ENCODE measurements around the gene VSTM1. TPM values are rescaled to one million over a fixed set of nuclear protein-coding genes. Genes with fewer than 3 reads are reported as not detected.

VSTM1 gene
- total and polyA plus RNA-seq, 2 of the 4 experiments (the other 2 are of a cell fraction), result not detected

DNA sequence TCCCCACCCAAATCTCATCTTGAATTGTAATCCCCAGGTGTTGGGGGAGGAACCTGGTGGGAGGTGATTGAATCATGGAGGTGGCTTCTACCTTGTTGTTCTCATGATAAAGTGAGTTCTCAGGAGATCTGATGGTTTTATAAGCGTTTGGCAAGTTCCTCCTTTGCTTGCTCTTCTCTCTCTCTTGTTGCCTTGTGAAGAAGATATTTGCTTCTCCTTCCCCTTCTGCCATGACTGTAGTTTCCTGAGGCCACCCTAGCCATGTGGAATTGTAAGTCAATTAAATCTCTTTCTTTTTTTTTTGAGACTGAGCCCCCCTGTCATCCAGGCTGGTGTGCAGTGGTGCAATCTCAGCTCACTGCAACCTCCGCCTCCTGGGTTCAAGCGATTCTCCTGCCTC lies 34.4 kb downstream of the VSTM1 start:
- Histone ChIP-seq H3K4me2 (ENCODE audit: low read depth, low read length) (no peak overlapping the region), H4K5ac (ENCODE audit: low read depth, low read length) (no peak overlapping the region), H3K9me3 (ENCODE audit: control insufficient read depth, insufficient read depth, low read length) (no peaks in the 10 kb centered on the region), H2AK9ac (replicated peaks; ENCODE audit: low read depth, low read length, poor library complexity) (no peak overlapping the region), H3K18ac (ENCODE audit: low read depth, low read length) (no peak overlapping the region), H3K4me3 (ENCODE audit: insufficient read depth, low read depth, low read length) (no peak overlapping the region), H2BK5ac (ENCODE audit: low read depth, low read length, poor library complexity, severe bottlenecking) (no peak overlapping the region), H2AK5ac (ENCODE audit: low read depth, low read length) (no peak overlapping the region), H3K23ac (ENCODE audit: low read depth, low read length) (no peak overlapping the region), H2BK20ac (ENCODE audit: low read depth, low read length) (no peak overlapping the region), H3K79me1 (ENCODE audit: low read depth in 1 of 2, low read length in 2 of 2) (no peaks in the 10 kb centered on the region), H3K4me1 (ENCODE audit: control insufficient read depth, insufficient read depth, low read length) (no peaks in the 10 kb centered on the region), H2BK15ac (ENCODE audit: low read depth, low read length) (no peak overlapping the region), H3K27ac (ENCODE audit: insufficient read depth, low read length) (no peak overlapping the region), H3K14ac (replicated peaks; ENCODE audit: low read depth, low read length) (no peak overlapping the region), H3K56ac (ENCODE audit: extremely low read depth, insufficient read depth, low read length) (no peak overlapping the region), H4K8ac (ENCODE audit: low read depth in 2 of 2, low read length in 2 of 2) (no peak overlapping the region), H2BK120ac (ENCODE audit: low read depth, low read length) (no peak overlapping the region), H3K36me3 (ENCODE audit: control insufficient read depth, insufficient read depth, low read length) (no peaks in the 10 kb centered on the region), H4K91ac (ENCODE audit: insufficient read depth, low read depth, low read length) (no peak overlapping the region), H4K20me1 (ENCODE audit: insufficient read depth, low read length) (no peaks in the 10 kb centered on the region), H3K9ac (ENCODE audit: low read depth, low read length) (no peak overlapping the region), H3K9me1 (ENCODE audit: insufficient read depth, low read length) (no peaks in the 10 kb centered on the region), H3K4ac (ENCODE audit: low read depth, low read length) (no peak overlapping the region), H2AFZ (replicated peaks; ENCODE audit: low read length, poor library complexity) (no peak overlapping the region), H3K27me3 (ENCODE audit: control insufficient read depth, insufficient read depth, low read length) (no peaks in the 10 kb centered on the region)
- no CpG with 5 or more reads among the region's 3 CpGs for WGBS, 2 experiments (ENCODE audit: extremely low coverage in 2 of 2, insufficient read length in 1 of 2)
- in situ Hi-C loops (cut with MboI; ENCODE audit: low sequenced_read_pairs) (loop anchor here (10.0 kb wide), 1 partner anchor 144 kb away; the partner anchor contains the start of gene PRKCG), intact Hi-C loops (cut with micrococcal nuclease) (loop anchor here (10.0 kb wide), 1 partner anchor 834 kb away; the partner anchor contains the start of gene ZNF665), dilution Hi-C loops (cut with HindIII; ENCODE audit: low sequenced_read_pairs, unreplicated experiment) (no loop called here)
- ChIA-PET POLR2A (ENCODE audit: unreplicated experiment) (interaction anchor here (0.5 kb wide), 1 partner anchor 199 kb away, joined by 6 read pairs; no protein-coding TSS in a partner anchor), CTCF (interaction anchor here (0.7 to 1.3 kb wide), 3 partner anchors 123 to 222 kb away, joined by 3 to 12 read pairs (median 9); no protein-coding TSS in a partner anchor)
- ATAC-seq (ENCODE audit: low read depth) (no peak), DNase-seq (no peak)
- no TSS peak for BruUV-seq (replicated peaks)
- TF ChIP-seq, protein P1, sequence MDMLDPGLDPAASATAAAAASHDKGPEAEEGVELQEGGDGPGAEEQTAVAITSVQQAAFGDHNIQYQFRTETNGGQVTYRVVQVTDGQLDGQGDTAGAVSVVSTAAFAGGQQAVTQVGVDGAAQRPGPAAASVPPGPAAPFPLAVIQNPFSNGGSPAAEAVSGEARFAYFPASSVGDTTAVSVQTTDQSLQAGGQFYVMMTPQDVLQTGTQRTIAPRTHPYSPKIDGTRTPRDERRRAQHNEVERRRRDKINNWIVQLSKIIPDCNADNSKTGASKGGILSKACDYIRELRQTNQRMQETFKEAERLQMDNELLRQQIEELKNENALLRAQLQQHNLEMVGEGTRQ (IDR thresholded peaks at IDR 0.05; ENCODE audit: low read depth, low read length), result no peak
- TF ChIP-seq RFX5 (IDR thresholded peaks at IDR 0.05; ENCODE audit: low read depth, low read length), result no peak
- TF ChIP-seq BHLHE40 (IDR thresholded peaks at IDR 0.05; ENCODE audit: low read depth, low read length), result no peak
- TF ChIP-seq MAZ (IDR thresholded peaks at IDR 0.05; ENCODE audit: borderline replicate concordance, low read depth, low read length), result no peak
- TF ChIP-seq NFE2L2 (IDR thresholded peaks at IDR 0.05; ENCODE audit: low read depth, low read length), result no peak
- TF ChIP-seq CEBPB (IDR thresholded peaks at IDR 0.05; ENCODE audit: low read depth, low read length), result no peak
- no peak for TF ChIP-seq MXI1 (IDR thresholded peaks at IDR 0.05; ENCODE audit: borderline replicate concordance, low read depth, low read length)
- TF ChIP-seq RCOR1 (IDR thresholded peaks at IDR 0.05; ENCODE audit: insufficient replicate concordance, low read length), result no peak
- TF ChIP-seq SMC3 (IDR thresholded peaks at IDR 0.05; ENCODE audit: low read depth, low read length), result no peak
- TF ChIP-seq MAFK (IDR thresholded peaks at IDR 0.05; ENCODE audit: low read depth, low read length), result no peak
